ENCODE results near the gene ANTXRL. TPM values are rescaled to one million over a fixed set of nuclear protein-coding genes. Genes with fewer than 3 reads are reported as not detected.

ANTXRL gene
- total RNA-seq, 3 donors from 2014 or later = not detected

DNA sequence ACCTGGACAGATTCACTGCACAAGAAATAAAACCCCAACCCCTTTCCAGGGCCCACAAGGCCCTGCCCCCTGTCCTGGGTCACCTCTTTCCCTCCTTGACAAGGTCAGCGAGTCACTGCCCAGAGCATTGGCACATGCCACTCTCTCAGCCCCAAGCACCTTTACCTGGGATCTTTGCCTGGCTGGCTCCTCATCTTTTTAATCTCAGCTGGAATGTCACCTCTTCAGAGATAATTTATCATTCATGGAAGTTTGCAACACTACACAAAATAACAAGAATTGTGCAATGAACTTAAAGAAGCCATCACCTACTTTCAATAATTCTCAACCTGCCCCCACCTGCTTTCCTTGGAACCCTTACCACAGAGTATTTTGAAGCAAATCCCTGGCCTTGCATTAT, 19.2 kb downstream of the ANTXRL start:
- no peak overlapping the region for H3K4me3 ChIP-seq
- intact Hi-C loops (cut with DNase I, micrococcal nuclease) = no loop called here
- DNase-seq (no peak), ATAC-seq (no peak)
- no peaks in the 10 kb centered on the region for H3K4me1 ChIP-seq (ENCODE audit: low read depth)
- H3K9me3 ChIP-seq = no peaks in the 10 kb centered on the region
- TF ChIP-seq, protein P1, sequence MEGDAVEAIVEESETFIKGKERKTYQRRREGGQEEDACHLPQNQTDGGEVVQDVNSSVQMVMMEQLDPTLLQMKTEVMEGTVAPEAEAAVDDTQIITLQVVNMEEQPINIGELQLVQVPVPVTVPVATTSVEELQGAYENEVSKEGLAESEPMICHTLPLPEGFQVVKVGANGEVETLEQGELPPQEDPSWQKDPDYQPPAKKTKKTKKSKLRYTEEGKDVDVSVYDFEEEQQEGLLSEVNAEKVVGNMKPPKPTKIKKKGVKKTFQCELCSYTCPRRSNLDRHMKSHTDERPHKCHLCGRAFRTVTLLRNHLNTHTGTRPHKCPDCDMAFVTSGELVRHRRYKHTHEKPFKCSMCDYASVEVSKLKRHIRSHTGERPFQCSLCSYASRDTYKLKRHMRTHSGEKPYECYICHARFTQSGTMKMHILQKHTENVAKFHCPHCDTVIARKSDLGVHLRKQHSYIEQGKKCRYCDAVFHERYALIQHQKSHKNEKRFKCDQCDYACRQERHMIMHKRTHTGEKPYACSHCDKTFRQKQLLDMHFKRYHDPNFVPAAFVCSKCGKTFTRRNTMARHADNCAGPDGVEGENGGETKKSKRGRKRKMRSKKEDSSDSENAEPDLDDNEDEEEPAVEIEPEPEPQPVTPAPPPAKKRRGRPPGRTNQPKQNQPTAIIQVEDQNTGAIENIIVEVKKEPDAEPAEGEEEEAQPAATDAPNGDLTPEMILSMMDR (IDR thresholded peaks at IDR 0.05) = no peak
- H3K36me3 ChIP-seq (ENCODE audit: low read depth) = no peaks in the 10 kb centered on the region

DNA sequence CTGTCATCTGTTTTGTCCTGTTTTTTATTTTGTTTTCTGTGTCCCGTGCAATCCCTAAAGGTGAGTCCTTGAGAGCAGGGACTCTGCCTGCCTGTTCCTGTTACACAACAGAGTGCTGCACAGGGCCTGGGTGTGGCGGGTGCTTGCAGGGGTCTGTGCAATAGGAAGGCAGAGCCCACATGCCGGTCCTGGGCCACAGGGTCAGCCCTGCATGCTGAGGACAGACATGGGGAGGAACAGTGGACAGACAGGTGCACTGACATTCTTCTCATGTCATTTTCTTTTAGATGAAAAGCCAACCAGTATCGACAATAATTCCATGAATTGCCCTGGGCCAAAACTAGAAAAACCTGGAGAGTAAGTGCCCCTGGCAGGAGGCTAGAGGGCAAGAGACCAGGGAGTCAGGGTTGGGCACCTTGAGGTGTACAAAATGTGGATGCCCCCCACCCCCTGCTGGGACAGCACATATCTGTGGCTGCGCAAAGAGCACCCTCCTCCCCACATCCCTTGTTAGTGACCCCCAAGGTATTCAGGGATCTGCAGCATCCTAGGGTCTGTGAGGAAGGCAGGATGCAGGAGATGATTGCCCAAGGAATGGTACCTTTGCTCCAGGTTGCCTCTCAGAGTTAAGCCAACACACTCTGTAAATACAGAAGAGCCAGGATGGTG, 19.9 kb downstream of the ANTXRL start:
- Histone ChIP-seq H3K4me3 (no peak overlapping the region), H3K36me3 (ENCODE audit: low read depth) (no peaks in the 10 kb centered on the region), H3K4me1 (ENCODE audit: low read depth) (no peaks in the 10 kb centered on the region), H3K9me3 (no peaks in the 10 kb centered on the region)
- TF ChIP-seq, protein P1 (IDR thresholded peaks at IDR 0.05) = no peak
- intact Hi-C loops (cut with DNase I, micrococcal nuclease) = no loop called here
- DNase-seq (peak in 1 of 3 donors; percentile 25), ATAC-seq (no peak)

DNA sequence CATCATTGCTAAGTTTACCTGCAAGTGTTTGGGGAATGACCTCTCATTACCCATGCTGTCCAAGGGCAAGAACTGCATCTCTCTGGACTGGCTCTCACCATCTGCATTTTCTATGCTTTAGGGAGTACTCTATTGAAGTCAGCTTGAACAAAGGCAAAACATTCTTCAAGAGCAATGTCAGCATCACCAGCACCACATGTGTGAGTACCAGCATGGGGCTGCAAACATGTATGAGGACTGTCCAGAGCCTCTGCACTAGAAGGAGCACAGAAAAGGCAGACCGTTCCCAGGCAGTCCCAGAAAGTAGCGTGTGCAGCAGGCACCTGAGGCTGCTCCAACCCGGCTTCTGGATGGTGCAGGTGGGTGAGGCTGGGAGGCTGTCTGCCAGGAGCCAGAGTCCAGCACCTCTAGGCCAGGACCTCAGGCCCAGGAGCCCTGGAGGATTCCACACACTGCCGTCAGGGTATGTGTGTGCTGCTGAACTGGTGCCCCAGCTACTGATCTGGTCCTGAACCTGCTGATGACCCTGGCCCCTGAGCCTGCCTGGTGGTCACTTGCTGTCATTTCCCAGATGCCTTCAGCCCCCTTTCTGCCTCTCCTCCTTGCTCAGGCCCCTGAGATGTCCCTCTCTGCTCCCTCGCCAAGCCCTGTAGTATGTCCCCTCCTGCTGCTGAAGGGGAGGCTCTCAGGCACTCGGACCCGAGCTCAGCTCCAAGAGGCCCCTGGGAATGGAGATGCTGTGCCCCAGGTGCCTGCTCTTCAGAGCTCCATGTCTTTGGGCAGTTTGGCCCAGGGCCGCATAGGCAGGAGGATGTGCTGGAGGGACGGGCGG, 20.7 kb downstream of the ANTXRL start:
- no peak for ATAC-seq
- TF ChIP-seq, protein P1 (IDR thresholded peaks at IDR 0.05) = no peak
- no peaks in the 10 kb centered on the region for H3K9me3 ChIP-seq
- no peak overlapping the region for H3K4me3 ChIP-seq
- DNase-seq = peak in 2 of 3 donors; percentile 7 to 27
- intact Hi-C loops (cut with DNase I, micrococcal nuclease) = no loop called here
- H3K4me1 ChIP-seq (ENCODE audit: low read depth) = no peaks in the 10 kb centered on the region
- H3K36me3 ChIP-seq (ENCODE audit: low read depth) = no peaks in the 10 kb centered on the region

DNA sequence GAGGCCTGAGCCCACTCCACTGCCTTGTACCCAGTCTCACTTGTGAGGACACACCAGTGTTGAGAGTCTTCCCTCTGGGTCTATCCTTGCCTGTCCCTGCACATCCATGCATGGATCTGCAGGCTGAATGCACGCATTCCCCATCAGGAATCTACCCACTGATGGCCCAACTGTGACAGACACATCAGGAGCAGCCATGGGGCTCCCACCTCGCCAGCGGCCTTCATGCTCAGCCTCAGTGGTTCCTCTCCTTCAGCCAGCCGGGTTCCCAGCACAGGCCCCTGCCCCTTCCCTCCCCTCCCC, 21.3 kb downstream of the ANTXRL start:
- TF ChIP-seq, protein P1 (IDR thresholded peaks at IDR 0.05) = no peak
- no peak for ATAC-seq
- no peaks in the 10 kb centered on the region for H3K4me1 ChIP-seq (ENCODE audit: low read depth)
- intact Hi-C loops (cut with DNase I, micrococcal nuclease) = no loop called here
- H3K36me3 ChIP-seq (ENCODE audit: low read depth) = no peaks in the 10 kb centered on the region
- peak in 2 of 3 donors; percentile 9 to 25 for DNase-seq
- no peak overlapping the region for H3K4me3 ChIP-seq
- H3K9me3 ChIP-seq = no peaks in the 10 kb centered on the region

DNA sequence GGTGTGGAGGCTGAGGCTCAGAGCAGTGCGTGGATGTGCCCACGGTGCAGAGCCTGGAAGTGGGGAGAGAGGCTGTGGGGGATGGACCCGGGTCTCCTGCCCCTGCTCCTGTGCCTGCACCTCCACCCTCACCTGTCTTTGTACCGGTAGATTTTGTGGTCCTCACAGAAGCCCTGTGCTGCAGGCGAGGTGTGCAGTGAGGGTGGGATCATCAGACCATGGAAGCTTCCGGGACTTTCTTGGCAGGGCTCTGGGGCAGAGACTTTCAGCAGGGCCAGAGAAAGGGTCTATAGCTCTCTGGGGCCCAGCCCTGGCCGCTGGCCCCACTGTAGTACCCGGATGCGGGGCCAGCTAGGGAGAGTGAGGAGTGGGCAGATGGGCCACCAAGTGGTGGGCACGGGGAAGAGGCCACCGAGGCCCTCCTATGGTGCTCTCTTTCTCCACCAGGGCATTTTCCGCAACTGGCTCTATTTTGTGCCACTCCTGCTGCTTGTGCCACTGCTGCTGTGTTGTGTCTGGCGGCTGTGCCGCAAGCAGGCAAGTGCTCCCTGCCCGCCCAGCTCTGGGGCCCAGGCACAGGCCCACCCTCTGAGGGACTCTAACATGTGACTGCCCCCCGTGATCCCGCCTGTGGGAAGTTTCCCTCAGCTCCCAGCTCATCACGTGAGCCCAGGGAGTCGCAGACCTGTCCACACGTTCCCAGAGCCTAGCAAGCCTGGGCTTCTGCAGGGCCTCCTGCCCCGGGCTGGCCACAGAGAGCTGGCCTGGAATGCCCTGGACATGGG, 22.1 kb downstream of the ANTXRL start:
- TF ChIP-seq, protein P1 (IDR thresholded peaks at IDR 0.05) = no peak
- intact Hi-C loops (cut with DNase I, micrococcal nuclease) = no loop called here
- peak in 2 of 3 donors; percentile 12 to 43 for DNase-seq

More for the DNA sequence above, 22.1 kb downstream of the ANTXRL start:
- Histone ChIP-seq H3K9me3 (no peaks in the 10 kb centered on the region), H3K36me3 (ENCODE audit: low read depth) (no peaks in the 10 kb centered on the region), H3K4me1 (ENCODE audit: low read depth) (no peaks in the 10 kb centered on the region), H3K4me3 (no peak overlapping the region)
- no peak for ATAC-seq

Data from mucosa of descending colon (tissue), 3 donors.